Calu3 (cell line): Measurements from ENCODE around the gene MYRFL. TPM values are rescaled to one million over a fixed set of nuclear protein-coding genes. Genes with fewer than 3 reads are reported as not detected.

Experiments
- BruUV-seq: library from RNA; stranded (reverse); fragments of 400-500 nt; replicated peaks from 2 replicates; lab custom pipeline; 2021; lab: Mats Ljungman, UMichigan
- CTCF ChIA-PET: fragments of 300-600 bp; sonication (Branson Sonifier 250); formaldehyde crosslinking; loops from one replicate; lab custom pipeline; 2022; ENCODE audit warnings: antibody characterized with exemption; lab: Charles Lee
- DNase-seq: peaks from one replicate; pipeline ENCODE4 v3.0.0; 2022
- H3K27ac Mint-ChIP-seq: one replicate; pipeline ENCODE4 v1.8.0; 2022; ENCODE audit warnings: mixed read lengths; ENCODE audit not compliant: unreplicated experiment
- H3K27me3 Mint-ChIP-seq: one replicate; pipeline ENCODE4 v1.8.0; 2022; ENCODE audit warnings: mixed read lengths; ENCODE audit not compliant: unreplicated experiment
- H3K36me3 Mint-ChIP-seq: one replicate; pipeline ENCODE4 v1.8.0; 2022; ENCODE audit warnings: mild to moderate bottlenecking, moderate library complexity, mixed read lengths; ENCODE audit not compliant: insufficient read depth, unreplicated experiment
- H3K4me1 Mint-ChIP-seq: one replicate; pipeline ENCODE4 v1.8.0; 2022; ENCODE audit warnings: mild to moderate bottlenecking, low read depth, mixed read lengths; ENCODE audit not compliant: unreplicated experiment
- H3K4me3 Mint-ChIP-seq: one replicate; pipeline ENCODE4 v1.8.0; 2022; ENCODE audit warnings: mild to moderate bottlenecking, low read depth, moderate library complexity, mixed read lengths; ENCODE audit not compliant: unreplicated experiment
- H3K9me3 Mint-ChIP-seq: one replicate; pipeline ENCODE4 v1.8.0; 2022; ENCODE audit warnings: low read depth, mixed read lengths; ENCODE audit not compliant: unreplicated experiment
- intact Hi-C: fragments of 100-400 bp; cut with micrococcal nuclease; formaldehyde crosslinking; loops from one replicate; pipeline ENCODE4 v1.10.0; 2022; ENCODE audit not compliant: unreplicated experiment
- total RNA-seq: library from RNA; stranded (reverse); gene quantifications from 2 replicates; pipeline ENCODE4 v1.2.3, GENCODE V29; 2022
- TF ChIP-seq, protein P1 (sequence below): fragments of 200-600 bp; IDR thresholded peaks from one replicate; pipeline ENCODE4 v1.8.0; 2022; ENCODE audit warnings: antibody characterized with exemption; ENCODE audit not compliant: unreplicated experiment

Gene MYRFL
- total RNA-seq, 1 experiment from 2014 or later: 1.7 TPM

DNA sequence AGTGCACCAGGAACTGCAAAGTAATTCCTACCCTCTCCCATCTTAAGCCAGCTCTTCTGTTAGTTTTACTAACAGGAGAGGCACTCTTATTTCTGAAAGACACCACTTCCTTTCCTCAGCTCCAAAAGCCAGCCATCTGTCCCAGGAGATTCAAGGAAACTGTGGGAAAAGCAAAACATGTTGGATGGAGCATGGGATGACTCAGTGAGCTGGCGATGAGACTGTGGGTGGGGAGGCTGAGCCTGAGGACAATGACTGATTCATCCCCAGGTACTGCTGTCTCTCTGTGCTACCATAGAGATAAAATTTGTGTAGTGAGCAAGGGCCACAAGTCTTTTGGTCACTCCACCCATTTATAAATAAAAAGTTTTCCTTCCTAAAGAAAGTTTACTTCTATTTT lies 141.4 kb downstream of the MYRFL start:
- H3K27me3 Mint-ChIP-seq: no peaks in the 10 kb centered on the region
- no peak overlapping the region for H3K4me3 Mint-ChIP-seq
- BruUV-seq: no TSS peak
- DNase-seq: no peak
- no peak overlapping the region for H3K27ac Mint-ChIP-seq
- intact Hi-C loops: no loop called here
- CTCF ChIA-PET: interaction anchor here (1.5 kb wide), 1 partner anchor 21 kb away, joined by 5 read pairs; no protein-coding TSS in a partner anchor
- no peaks in the 10 kb centered on the region for H3K9me3 Mint-ChIP-seq
- H3K36me3 Mint-ChIP-seq: no peaks in the 10 kb centered on the region
- H3K4me1 Mint-ChIP-seq: peaks cover 16% of the 10 kb centered on the region
- TF ChIP-seq, protein P1, sequence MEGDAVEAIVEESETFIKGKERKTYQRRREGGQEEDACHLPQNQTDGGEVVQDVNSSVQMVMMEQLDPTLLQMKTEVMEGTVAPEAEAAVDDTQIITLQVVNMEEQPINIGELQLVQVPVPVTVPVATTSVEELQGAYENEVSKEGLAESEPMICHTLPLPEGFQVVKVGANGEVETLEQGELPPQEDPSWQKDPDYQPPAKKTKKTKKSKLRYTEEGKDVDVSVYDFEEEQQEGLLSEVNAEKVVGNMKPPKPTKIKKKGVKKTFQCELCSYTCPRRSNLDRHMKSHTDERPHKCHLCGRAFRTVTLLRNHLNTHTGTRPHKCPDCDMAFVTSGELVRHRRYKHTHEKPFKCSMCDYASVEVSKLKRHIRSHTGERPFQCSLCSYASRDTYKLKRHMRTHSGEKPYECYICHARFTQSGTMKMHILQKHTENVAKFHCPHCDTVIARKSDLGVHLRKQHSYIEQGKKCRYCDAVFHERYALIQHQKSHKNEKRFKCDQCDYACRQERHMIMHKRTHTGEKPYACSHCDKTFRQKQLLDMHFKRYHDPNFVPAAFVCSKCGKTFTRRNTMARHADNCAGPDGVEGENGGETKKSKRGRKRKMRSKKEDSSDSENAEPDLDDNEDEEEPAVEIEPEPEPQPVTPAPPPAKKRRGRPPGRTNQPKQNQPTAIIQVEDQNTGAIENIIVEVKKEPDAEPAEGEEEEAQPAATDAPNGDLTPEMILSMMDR: no peak

DNA sequence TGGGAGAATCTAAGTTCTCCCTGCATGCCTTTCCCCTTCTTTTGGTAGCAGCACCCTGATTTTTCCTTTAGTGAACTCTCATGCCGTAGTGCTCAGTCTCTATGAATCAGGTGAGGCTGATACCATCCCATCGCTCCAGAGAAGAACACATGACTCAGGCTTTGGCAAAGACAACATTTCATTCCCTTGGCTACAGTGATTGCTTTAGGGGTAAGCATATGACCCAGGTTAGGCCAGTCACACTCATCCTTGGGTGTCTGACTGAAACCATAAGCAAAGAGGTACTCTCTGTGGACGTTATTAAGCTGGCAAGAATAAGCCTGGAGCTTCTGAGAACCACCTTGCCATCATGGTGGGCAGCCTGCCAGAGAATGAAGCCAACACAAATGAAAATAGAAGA lies 141.8 kb downstream of the MYRFL start:
- no peaks in the 10 kb centered on the region for H3K27me3 Mint-ChIP-seq
- no peak for DNase-seq

DNA sequence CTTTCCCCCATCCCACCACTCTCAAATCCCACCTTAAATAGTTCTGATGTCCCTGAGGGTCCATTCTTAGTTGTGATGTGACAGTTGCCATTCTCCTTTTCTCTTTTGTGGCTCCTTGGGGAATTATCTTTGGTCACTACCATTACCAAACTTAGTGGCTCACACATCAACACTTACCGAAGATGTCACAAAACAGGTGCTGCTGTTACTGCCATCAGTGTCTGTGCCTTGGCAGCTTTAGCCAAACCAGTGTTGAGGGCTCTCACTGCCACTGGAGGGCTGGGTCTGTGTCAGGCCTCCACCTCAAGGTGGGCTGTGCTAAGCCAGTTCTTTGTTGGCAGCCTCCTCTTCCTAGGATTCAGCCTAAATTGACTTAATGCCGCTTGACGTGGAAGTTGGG lies 144.0 kb downstream of the MYRFL start:
- TF ChIP-seq, protein P1: no peak
- intact Hi-C loops: no loop called here
- Mint-ChIP-seq H3K27me3 (no peaks in the 10 kb centered on the region), H3K36me3 (no peaks in the 10 kb centered on the region), H3K9me3 (no peaks in the 10 kb centered on the region), H3K4me3 (no peak overlapping the region), H3K4me1 (peaks cover 16% of the 10 kb centered on the region), H3K27ac (no peak overlapping the region)
- DNase-seq: no peak
- CTCF ChIA-PET: no interaction called here
- no TSS peak for BruUV-seq

More for the DNA sequence above, 141.8 kb downstream of the MYRFL start:
- no peaks in the 10 kb centered on the region for H3K9me3 Mint-ChIP-seq
- intact Hi-C loops: no loop called here
- TF ChIP-seq, protein P1: no peak
- no TSS peak for BruUV-seq
- H3K4me3 Mint-ChIP-seq: no peak overlapping the region
- no peaks in the 10 kb centered on the region for H3K36me3 Mint-ChIP-seq
- H3K27ac Mint-ChIP-seq: no peak overlapping the region
- CTCF ChIA-PET: interaction anchor here (1.5 kb wide), 1 partner anchor 21 kb away, joined by 5 read pairs; no protein-coding TSS in a partner anchor
- peaks cover 16% of the 10 kb centered on the region for H3K4me1 Mint-ChIP-seq

DNA sequence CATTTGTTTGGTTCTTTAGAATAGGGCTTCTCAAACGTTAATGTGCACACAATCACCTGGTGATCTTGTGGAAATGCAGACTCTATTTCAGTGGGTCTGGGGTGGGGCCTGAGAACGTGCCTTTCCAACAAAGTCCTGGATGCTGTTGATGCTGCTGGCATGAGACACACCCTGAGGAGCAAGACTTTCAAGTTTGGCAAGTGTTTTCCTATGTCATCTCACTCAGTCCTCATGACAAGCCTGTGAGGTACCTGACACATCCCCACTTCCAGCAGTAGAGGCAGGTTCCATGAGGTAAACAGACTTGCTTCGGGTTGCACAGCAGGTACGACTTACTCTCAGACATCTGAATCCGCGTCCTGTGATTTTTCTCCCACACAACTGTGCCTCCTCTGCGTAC lies 147.1 kb downstream of the MYRFL start:
- BruUV-seq: no TSS peak
- TF ChIP-seq, protein P1: no peak
- no peak overlapping the region for H3K4me3 Mint-ChIP-seq
- CTCF ChIA-PET: interaction anchor here (0.6 kb wide), 1 partner anchor 15 kb away, joined by 3 read pairs; no protein-coding TSS in a partner anchor
- intact Hi-C loops: no loop called here
- no peaks in the 10 kb centered on the region for H3K27me3 Mint-ChIP-seq
- no peaks in the 10 kb centered on the region for H3K9me3 Mint-ChIP-seq
- DNase-seq: no peak
- no peak overlapping the region for H3K27ac Mint-ChIP-seq
- peaks cover under 1% of the 10 kb centered on the region for H3K4me1 Mint-ChIP-seq
- no peaks in the 10 kb centered on the region for H3K36me3 Mint-ChIP-seq
